Hepatocyte (in vitro differentiated cells): ENCODE data around the gene HS3ST1. TPM values are rescaled to one million over a fixed set of nuclear protein-coding genes. Genes with fewer than 3 reads are reported as not detected.

Source experiments
- DNase-seq: peaks from one replicate; pipeline ENCODE4 v3.0.0-alpha.2; 2016; ENCODE audit warnings: low spot score
- H2AFZ ChIP-seq: fragments of 200-600 bp; sonication (generic); 2 replicates; pipeline ENCODE4 v1.6.0; 2016; ENCODE audit warnings: antibody characterized with exemption, mild to moderate bottlenecking
- H3K27ac ChIP-seq: fragments of 200-600 bp; sonication (generic); 2 replicates; pipeline ENCODE4 v1.5.1; 2016; ENCODE audit warnings: mild to moderate bottlenecking
- H3K27me3 ChIP-seq: fragments of 200-600 bp; sonication (generic); 2 replicates; pipeline ENCODE4 v1.6.1; 2016
- H3K36me3 ChIP-seq: fragments of 200-600 bp; sonication (generic); replicated peaks from 2 replicates; pipeline ENCODE4 v1.5.1; 2016; ENCODE audit warnings: low read depth; ENCODE audit not compliant: insufficient read depth
- H3K4me1 ChIP-seq: fragments of 200-600 bp; sonication (generic); 2 replicates; pipeline ENCODE4 v1.5.1; 2016; ENCODE audit warnings: mild to moderate bottlenecking, moderate library complexity; ENCODE audit not compliant: insufficient read depth
- H3K4me2 ChIP-seq: fragments of 200-600 bp; sonication (generic); 2 replicates; pipeline ENCODE4 v1.6.0; 2016
- H3K4me3 ChIP-seq: fragments of 200-600 bp; sonication (generic); 2 replicates; pipeline ENCODE4 v1.5.1; 2016; ENCODE audit warnings: mild to moderate bottlenecking
- H3K79me2 ChIP-seq: fragments of 200-600 bp; sonication (generic); 2 replicates; pipeline ENCODE4 v1.6.0; 2017; ENCODE audit warnings: mild to moderate bottlenecking
- H3K9me2 ChIP-seq: fragments of 200-600 bp; sonication (generic); replicated peaks from 2 replicates; pipeline ENCODE4 v1.6.0; 2017; ENCODE audit warnings: mild to moderate bottlenecking; ENCODE audit not compliant: insufficient read depth
- H3K9me3 ChIP-seq: fragments of 200-600 bp; sonication (generic); 2 replicates; pipeline ENCODE4 v1.5.1; 2016; ENCODE audit warnings: low read depth, mild to moderate bottlenecking
- H4K20me1 ChIP-seq: fragments of 200-600 bp; sonication (generic); 2 replicates; pipeline ENCODE4 v1.6.0; 2016; ENCODE audit warnings: mild to moderate bottlenecking; ENCODE audit not compliant: insufficient read depth, poor library complexity, severe bottlenecking
- CTCF ChIP-seq: fragments of 200-600 bp; sonication (generic); IDR thresholded peaks from 2 replicates; pipeline ENCODE4 v1.5.1; 2016; ENCODE audit warnings: antibody characterized with exemption, mild to moderate bottlenecking; ENCODE audit not compliant: poor library complexity
- EZH2 ChIP-seq: fragments of 200-600 bp; sonication (generic); IDR thresholded peaks from 2 replicates; pipeline ENCODE4 v1.6.1; 2016; ENCODE audit warnings: antibody characterized with exemption, mild to moderate bottlenecking, borderline replicate concordance
- EZH2phosphoT487 ChIP-seq: fragments of 200-600 bp; sonication (generic); IDR thresholded peaks from one replicate; pipeline ENCODE4 v1.6.1; 2018; ENCODE audit warnings: antibody characterized with exemption, mild to moderate bottlenecking, low read depth, moderate library complexity; ENCODE audit not compliant: unreplicated experiment, severe bottlenecking
- WGBS: methylation state at CpG from one replicate; pipeline ENCODE4 v1.1.6; 2016; ENCODE audit warnings: low lambda C conversion rate; ENCODE audit errors: missing lambda C conversion rate; 5-methylcytosine and 5-hydroxymethylcytosine counted together
- polyA plus RNA-seq: library from polyadenylated mRNA; unstranded; fragments of >200 nt; fragmentation: Nextera tagmentation; extraction: Ambion mirVana; gene quantifications from 2 replicates; pipeline ENCODE4 v1.2.1, GENCODE V29; 2016
- total RNA-seq: library from RNA; depleted of rRNA; stranded (reverse); fragments of >200 nt; gene quantifications from 2 replicates; pipeline ENCODE4 v1.2.3, GENCODE V29; 2014

The HS3ST1 gene
- total and polyA plus RNA-seq, 2 experiments from 2014 or later: 1.5 to 7.4 TPM

DNA sequence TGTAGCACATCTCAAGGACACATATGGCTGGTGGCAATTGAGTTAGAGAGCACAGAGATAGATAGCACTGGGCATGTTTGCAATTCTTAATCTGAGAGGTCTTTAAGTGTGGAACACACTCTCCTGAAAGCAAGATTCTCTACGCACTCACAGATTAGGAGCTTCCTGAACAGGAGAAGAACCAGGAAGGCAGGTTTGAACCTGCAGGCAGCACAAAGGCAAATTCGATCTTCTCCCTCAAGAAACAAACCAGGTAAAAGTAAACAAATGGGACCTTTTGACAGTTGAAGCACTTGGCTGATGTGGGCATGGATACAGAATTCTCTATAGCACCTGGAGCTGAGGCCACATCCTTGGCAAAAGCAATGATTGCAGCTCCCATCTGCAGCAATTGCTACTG is 24.3 kb downstream of the HS3ST1 start:
- Histone ChIP-seq H3K9me3 (no peaks in the 10 kb centered on the region), H3K36me3 (no peaks in the 10 kb centered on the region), H3K4me1 (no peaks in the 10 kb centered on the region), H3K27ac (no peak overlapping the region), H3K4me2 (no peak overlapping the region), H3K27me3 (no peaks in the 10 kb centered on the region), H3K4me3 (no peak overlapping the region), H4K20me1 (no peaks in the 10 kb centered on the region), H2AFZ (no peak overlapping the region), H3K79me2 (no peaks in the 10 kb centered on the region), H3K9me2 (no peaks in the 10 kb centered on the region)
- TF ChIP-seq EZH2phosphoT487 (no peak), EZH2 (no peak), CTCF (no peak)
- no peak for DNase-seq
- WGBS: 79% methylated on average over 2 of the region's 2 CpGs

- Histone ChIP-seq H3K9me3 (no peaks in the 10 kb centered on the region), H3K4me2 (no peak overlapping the region), H2AFZ (no peak overlapping the region), H3K27me3 (no peaks in the 10 kb centered on the region), H3K4me3 (no peak overlapping the region), H3K79me2 (no peaks in the 10 kb centered on the region), H3K36me3 (no peaks in the 10 kb centered on the region), H3K9me2 (no peaks in the 10 kb centered on the region), H4K20me1 (no peaks in the 10 kb centered on the region), H3K27ac (no peak overlapping the region), H3K4me1 (no peaks in the 10 kb centered on the region)
- WGBS: 90% methylated on average over 3 of the region's 3 CpGs
- no peak for DNase-seq
- TF ChIP-seq EZH2phosphoT487 (no peak), CTCF (no peak), EZH2 (no peak)
These were observed 26.5 kb downstream of the HS3ST1 start for GRCh38 chr4:11402192-11402591.

DNA sequence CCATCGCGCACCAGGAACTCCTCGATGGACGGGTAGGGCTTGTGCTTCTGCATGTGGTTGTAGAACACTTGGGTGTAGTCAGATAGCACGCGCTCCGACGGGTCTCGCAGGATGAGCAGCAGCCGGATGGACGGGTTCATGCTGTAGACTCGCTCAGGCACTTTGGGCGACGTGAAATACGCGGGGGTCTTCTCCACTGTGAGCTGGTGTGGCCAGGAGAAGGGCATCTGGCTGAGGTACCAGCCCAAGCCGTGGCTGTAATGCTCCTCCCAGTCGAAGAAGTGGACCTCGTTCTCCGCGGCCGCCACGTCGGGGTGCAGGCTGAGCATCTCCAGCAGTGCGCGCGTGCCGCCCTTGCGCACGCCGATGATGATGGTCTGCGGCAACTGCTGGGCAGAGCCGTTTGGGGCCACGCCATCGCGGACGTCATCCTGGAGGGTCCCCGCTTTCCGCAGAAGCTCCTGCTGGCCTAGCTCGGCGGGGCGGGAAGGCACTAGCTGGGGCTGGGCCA is 29.2 kb downstream of the HS3ST1 start:
- H3K79me2 ChIP-seq: no peaks in the 10 kb centered on the region
- no peak overlapping the region for H3K4me3 ChIP-seq
- H4K20me1 ChIP-seq: no peaks in the 10 kb centered on the region
- DNase-seq: no peak
- H3K9me3 ChIP-seq: no peaks in the 10 kb centered on the region
- H3K9me2 ChIP-seq: no peaks in the 10 kb centered on the region
- H3K27ac ChIP-seq: no peak overlapping the region
- H3K27me3 ChIP-seq: no peaks in the 10 kb centered on the region
- no peak overlapping the region for H2AFZ ChIP-seq
- H3K4me2 ChIP-seq: no peak overlapping the region
- H3K4me1 ChIP-seq: no peaks in the 10 kb centered on the region
- no peaks in the 10 kb centered on the region for H3K36me3 ChIP-seq
- TF ChIP-seq EZH2phosphoT487 (no peak), CTCF (no peak), EZH2 (no peak)
- 98% methylated on average over 42 of the region's 42 CpGs for WGBS
